GM12892 (cell line): ENCODE data around the gene TMCO4.

ENCODE experiments used
- POLR2A ChIP-seq: IDR thresholded peaks from 2 replicates; pipeline ENCODE4 v1.6.1; 2011; ENCODE audit warnings: low read depth, low read length, control low read depth
- POLR2AphosphoS5 ChIP-seq: IDR thresholded peaks from 2 replicates; pipeline ENCODE4 v1.6.1; 2011; ENCODE audit warnings: low read depth, low read length, control low read depth

DNA sequence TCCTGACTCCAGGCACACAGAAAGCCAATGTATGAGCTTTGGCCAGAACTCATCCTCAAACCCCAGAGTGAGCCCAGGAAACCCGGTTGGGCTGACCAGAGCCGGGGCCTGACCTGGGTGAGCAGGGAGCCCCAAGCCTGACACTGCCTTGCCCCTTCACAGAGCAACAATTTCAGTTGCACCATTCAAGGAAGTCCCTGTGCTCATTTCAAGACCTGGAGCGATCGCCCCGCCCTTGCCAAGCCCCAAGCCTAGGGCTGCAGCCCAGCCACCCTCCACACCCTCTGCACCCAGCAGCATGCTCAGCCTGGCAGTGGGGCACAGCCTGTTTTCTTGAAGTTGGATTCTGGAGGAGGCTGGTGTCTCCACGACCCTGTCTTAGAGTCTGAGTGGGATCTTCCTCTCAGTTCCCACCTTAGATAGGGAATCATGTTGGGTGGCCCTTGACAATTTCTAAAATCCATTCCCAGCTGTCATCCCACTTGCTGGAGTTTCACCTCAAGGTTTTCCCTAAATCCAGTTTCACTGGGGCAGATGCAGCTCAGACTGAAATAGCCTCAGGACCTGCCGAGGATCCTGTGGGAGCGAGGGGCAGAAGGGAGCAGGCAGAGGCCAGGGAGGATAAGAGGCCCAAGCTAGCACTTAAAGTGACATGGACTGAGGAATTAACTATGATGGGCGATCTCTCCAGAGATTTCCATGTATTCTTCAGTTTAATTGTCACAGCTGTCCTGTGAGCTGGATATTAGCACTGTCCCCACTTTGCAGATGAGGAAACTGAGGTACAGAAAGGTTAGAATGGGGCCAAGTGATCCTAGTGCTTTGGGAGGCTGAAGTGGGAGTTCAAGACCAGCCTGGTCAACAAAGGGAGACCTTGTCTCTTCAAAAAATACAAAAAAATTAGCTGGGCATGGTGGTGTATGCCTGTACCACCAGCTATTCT is 153.1 kb downstream of the TMCO4 start:
- TF ChIP-seq POLR2AphosphoS5 (no peak), POLR2A (no peak)
